GM18507 (cell line): ENCODE data around the gene SAMD4A.
"Not testable (repeated sequence)": the region's sequence is repeated elsewhere in the genome, so short reads cannot be mapped to it uniquely, and the experiment has no call there.

Experiments
- DNase-seq: peaks from one replicate; pipeline ENCODE4 v3.0.0; 2011; ENCODE audit warnings: low read depth; ENCODE audit not compliant: insufficient read length; ENCODE audit errors: extremely low spot score
- FAIRE-seq: peaks from 2 replicates; lab custom pipeline; 2011; peaks lifted over from hg19 to GRCh38; lab: Jason Lieb, UNC

SAMD4A gene

DNA sequence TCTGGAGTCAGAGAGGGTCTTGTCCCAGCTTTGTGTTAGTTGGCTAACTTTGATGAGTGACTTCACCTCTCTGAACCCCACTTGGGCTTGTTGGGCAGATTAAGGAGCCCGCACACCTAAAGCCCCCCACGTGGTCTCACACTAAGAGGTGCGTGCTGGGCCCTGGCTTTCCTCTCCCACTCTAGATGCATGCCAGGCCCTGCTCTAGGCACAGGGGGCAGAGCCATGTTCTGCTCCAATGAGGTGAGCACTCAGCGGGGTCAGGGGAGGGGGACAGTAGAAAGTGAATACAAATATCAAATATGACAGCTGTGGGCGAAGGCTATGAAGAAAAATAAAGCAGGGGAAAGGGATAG lies 216.7 kb downstream of the SAMD4A start:
- FAIRE-seq = no peak
- no peak for DNase-seq

DNA sequence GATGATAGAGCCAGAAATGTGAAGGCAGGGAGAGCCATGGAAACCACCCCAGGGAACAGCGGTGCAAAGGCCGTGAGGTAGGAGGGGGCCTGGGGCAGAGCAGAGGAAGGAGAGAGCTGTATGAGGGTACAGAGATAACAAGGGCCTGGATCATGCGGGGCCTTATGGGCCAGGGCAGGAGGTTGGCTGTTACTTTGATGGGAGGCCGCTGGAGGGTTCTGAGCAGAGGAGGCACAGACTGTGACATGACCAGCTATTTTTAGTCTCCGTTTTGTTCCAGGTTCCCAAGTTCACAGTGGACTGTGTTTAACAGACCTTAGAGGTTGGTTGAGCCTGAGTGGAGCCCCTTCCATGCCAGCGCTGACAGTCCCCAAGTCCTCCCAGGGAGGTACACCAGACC lies 217.1 kb downstream of the SAMD4A start:
- no peak for FAIRE-seq
- DNase-seq = no peak

DNA sequence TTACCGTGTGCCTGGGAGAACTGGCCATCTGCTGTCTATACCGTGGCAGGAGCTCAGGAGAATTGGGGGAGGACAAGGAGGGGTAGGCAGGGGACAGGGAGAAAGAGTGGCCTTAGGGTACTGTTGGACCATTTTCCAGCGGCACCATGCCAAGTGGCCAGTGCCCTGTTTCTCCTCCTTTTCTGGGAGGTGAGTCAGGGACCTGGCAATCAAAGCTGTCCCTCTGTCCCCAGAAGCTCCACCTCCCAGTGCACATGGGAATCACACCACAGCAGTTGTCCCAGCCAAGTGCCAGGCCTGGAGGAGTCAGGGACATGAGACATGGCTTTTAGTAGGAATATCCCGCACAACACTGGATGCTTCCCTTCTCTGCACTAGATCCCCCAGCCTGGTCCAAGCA lies 217.7 kb downstream of the SAMD4A start:
- FAIRE-seq = no peak
- DNase-seq = no peak

DNA sequence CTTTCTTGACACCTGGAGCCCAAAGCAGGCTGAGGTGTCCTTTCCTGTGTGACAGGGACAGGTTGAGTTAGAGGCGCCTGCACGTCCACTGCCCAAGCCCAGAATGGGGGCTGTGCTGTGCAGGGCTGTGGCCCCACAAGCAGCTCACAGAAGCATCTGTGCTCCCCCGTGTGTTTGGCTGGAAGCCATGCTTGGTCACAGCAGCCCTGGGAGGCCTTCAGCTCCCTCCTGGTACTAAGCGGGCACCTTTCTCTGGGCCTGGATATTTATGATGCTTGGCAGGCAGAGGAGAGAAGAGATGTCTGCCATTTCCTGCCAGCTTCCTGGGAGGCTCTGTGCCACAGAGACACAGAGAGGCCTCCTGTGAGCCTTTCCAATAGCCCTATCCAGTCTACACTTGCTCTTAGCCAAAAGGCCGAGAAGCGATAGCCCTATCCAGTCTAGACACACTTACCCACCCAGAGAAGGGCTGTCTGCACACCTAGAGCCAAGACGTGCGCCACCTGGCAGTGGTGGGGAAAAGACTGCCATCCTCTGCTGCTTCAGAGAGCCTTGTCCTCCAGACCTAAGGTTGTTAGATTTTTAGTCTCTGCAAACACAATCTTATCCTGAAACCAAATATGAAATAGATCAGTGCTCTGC lies 218.3 kb downstream of the SAMD4A start:
- no peak for FAIRE-seq
- DNase-seq = no peak

DNA sequence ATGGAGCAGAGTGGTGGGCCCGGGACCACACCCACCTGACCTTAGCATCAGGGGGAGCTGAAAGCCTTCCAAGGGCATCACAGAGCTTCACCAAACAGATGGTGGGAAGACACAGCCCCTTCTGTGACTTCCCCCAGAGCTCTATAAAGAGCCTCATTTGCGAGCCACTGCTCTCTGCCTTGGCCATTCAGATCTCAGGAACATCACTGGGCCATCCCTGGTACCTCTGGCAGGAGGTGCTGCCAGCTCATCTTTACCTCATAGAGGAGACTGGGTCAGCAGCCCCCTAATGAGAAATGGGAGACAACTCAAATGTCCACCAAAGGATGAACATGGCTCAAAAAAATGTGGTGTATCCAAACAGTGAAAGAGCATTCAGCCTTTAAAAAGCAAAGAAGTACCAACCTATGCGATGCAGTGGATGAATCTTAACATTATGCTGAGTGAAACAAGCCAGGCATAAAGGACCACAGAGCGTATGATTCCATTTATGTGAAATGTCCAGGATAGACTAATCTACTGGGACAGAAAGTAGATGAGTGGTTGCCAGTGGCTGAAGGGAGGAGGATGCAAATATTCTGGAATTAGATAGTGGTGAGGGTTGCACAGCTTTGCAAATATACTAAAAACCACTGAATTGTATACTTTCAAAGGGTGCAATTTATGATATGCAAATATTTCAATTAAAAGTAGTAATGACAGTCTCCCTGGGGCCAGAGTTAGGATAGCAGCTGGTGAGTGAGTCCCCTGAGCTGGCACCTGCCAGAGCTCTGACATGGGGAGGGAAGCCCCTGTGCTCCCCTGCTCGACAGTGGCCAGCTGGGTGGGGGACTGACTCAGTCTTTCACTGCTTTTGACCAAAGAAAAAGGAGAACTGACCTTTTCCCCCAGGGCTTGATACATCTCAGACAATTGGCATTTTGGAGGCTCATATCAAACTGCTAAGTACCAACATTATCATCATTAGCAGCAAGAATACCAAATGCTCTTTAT lies 219.1 kb downstream of the SAMD4A start:
- DNase-seq = no peak
- FAIRE-seq = no peak

DNA sequence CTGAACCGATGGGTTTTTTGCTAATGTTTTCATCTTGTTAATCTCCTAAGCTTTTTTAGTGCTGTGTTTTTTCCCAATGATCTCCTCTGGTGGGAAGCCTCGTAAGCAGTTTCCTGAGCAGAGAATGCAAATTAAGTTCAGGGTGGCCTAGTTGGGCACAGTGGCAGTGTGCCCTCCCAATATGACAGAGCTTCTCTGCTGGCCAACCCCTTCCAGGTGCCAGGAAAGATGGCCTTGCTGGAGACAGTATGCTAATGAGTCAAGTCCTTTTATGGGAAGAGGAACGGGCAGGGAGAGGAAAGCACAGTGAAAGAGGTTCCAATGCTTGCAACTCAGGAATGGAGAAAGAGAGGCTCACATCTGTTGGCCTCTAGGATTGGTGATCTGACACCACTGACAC lies 219.9 kb downstream of the SAMD4A start:
- DNase-seq = no peak

DNA sequence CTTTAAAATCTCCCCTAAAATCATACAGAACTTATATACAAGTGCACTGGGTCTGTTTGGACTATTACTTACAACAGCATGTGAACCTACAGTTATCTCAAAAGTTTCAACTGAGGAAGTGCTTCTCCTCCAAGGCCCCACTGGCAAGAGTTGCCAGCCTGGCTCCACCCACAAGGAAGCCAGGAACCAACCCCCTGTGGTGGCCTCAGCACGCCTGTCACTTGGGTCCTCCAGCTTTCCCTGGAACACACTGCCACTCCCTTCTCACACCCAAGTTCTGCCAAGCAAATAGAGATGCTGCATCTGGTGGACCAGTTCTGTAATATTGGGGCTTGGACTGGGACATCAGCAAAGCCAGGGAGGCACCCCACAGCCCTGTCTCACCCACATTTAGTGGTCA lies 220.3 kb downstream of the SAMD4A start:
- FAIRE-seq (no peak), DNase-seq (no peak)

More for the DNA sequence above, 219.9 kb downstream of the SAMD4A start:
- FAIRE-seq = no peak

DNA sequence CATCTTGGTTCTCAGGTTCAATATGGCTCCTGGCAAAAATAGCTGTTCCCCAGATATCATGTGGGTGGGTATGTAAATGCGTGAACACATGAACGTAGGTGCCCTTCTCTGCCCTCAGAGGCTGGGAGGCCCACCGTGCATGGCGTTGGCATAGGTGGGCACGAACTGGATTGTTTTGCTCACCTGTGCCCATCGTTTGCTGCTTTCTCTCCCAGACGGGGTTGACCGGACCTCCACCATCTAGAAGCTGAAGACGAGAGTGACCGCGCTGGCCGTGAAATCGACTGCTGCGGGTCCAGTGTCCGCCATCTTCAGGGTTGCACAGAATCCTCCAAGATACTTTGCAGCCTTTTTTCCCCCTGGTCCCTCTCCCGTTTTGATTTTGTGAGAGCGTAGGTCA lies 221.8 kb downstream of the SAMD4A start:
- FAIRE-seq = no peak
- DNase-seq = no peak

DNA sequence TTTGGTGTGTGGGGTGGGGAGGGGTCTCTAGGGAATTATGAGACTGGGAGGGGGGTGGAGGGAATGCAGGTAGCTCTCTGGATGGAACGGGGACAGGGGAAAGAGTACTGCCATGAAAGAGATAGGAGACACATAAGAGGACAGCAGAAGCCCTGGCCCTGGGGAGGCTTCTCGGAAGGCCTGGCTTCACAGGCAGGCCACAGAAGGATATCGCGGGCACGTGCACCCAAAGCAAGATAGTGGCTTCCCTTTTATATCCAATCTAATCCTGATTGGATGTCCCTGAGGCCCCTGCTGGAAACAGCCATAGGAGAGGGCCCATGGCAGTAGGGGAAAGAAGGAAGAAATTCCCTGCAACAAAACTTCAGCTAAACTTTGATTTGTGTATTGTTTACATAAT lies 222.2 kb downstream of the SAMD4A start:
- DNase-seq (no peak), FAIRE-seq (no peak)

DNA sequence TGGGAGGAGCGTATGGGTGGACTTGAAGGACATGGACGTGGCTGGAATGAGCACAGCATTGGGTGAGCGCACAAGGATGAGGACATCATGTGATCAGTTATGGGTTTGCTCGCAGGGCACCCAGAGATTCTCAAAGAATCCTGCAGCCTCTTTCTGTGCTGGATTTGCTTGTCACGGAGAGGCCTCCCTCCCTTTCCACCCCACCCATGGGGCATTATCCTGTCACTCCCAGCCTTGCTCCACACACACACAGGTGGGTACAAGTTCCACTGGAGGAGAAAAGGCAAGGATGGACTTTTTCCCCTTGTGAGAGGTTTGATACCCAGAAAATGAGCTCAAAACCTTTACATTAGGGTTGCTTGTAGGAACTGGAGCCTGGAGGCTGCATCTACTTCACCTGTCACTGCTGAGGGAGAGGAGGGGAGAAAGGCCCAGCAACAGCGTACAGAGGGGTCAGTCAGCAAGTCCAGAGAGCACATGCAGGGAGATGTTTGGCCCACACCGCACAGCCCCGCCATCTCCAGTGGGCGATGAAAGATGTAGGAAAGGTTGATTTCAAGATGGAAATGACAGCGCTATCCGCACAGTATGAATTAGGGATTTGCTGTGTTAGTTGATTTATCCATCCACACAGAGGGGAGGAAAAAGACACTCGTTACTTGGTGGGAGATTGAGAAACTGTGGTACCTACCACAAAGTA lies 223.0 kb downstream of the SAMD4A start:
- DNase-seq (no peak), FAIRE-seq (no peak)

DNA sequence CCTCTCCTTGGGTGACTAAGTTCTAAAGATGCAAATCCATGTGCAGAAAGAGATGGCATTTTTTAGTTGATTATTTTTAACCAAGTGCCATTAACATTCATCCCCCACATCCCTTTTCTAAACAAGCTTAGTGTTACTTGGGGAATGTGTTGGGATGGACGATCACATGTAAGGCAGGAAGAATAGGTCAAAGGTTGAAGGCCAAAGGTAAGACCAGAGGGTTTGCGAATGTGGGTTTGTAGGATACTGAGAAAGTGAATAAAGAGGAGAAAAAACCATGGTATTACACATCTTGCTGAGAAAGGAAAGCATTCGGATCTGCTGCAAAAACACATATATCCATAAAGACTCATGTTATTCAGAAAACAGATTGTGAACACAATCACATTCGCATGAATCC lies 224.1 kb downstream of the SAMD4A start:
- FAIRE-seq (no peak), DNase-seq (no peak)

DNA sequence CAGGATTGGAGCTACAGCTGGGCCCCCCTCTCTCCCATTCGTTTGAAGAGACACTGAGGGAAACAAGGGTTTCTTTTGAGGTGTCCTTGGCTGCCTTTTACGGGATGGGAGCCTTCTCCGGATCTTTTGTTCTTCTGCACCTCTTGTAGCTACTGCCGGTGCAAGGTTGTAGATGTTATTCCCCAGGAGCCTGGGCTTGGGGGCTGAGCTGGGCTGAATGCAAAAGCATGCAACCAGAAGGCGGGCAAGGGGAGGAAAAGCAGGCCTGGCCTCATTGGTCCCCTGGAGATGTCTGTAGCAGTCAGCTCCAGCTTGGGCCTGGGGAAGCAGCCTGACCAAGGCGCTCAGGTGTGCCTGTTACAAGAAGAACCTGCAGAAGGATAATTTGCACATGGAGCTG lies 225.4 kb downstream of the SAMD4A start:
- FAIRE-seq (no peak), DNase-seq (no peak)

DNA sequence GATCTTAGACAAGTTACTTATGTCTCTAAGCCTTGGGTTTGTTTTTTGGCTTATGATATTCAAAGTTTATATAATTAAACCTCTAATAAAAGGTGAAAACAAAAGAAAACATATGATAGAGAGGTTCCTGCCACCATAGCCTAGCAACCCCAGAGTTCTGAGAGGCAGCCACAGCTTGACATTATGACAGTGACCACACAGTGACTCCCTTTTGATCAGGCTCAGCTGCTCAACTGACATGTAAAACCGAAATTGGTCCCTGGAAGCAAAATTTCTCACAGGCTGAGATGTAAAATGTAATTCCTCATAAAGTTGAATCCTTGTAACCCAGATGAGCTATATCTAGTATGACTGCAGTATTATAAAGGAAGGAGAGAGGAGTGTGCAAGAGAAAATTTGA lies 227.2 kb downstream of the SAMD4A start:
- DNase-seq (no peak), FAIRE-seq (no peak)

DNA sequence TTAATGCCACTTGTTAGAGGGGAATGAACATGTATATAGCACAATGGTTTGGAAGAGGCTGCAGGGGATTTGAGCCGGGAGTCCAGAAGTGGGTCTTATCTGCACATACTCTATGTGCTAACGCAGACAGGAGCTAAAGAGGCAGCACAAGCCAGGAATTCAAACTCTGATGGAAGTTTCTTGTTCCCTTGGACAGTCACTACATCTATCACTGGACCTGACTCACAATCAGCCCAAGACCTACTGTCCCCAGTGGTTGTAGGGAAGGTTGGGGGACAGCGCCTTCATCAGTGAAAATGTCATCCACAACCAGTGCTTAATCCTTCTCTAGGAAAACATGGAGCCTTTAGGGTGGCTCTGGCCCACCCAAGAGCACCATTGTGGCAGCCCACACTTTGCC lies 227.9 kb downstream of the SAMD4A start:
- no peak for FAIRE-seq
- DNase-seq = no peak

DNA sequence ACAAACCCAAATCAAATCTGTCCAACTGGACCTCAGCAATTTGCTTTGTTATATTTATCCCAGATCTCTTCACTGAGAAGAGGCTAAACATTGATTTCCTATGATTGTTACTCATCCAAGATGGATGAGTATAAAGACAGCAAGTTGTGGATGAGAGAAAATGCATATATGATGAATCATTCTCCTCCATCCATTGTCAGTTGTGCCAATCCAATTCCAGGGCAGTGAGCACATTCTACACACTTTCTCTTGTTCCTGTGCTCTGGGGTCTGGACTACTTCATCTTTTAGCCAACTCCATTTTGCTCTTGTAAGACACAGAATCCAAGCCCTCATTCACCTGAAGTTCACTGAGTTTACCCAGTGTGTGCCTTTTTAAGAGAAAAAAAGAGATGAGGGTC lies 230.0 kb downstream of the SAMD4A start:
- DNase-seq = no peak
- no peak for FAIRE-seq

DNA sequence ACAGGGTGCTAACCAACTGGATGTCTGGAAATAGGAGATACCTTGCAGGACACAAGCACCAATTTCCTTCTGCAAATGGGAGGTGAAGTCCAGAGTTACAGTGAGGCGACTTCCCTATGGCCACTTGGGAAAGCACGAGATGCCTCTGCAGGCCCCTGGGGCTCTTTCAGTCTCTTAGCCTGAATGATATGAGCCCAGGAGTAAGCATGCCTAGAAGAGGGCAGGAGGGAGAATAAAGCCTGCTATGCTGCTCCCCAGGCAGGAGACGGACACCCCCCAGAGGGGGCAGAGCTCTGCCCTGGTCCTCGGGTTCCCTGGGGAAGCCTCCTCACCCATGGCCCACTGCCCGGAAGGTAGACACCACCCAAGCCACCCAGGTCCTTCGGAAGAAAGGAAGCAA lies 230.6 kb downstream of the SAMD4A start:
- DNase-seq (no peak), FAIRE-seq (no peak)

DNA sequence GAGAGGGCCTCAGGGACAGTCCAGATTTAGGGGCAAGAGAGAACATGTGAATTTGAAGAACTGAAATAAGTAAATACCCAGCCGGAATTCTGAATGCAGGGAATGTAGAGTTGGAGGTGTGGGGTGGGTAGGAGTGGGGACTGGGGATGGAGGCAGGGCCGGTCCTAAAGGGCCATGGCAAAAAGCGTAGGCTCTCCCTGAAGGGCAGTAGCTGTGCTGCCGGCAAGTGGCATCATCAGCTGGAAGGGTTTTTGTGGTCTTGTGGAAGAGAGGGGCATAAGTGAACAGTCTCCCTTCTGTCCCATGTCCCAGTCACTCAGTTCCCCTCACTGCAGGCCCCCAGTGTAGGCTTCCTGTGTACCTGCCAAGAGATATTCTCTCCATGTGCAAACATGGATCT lies 231.1 kb downstream of the SAMD4A start:
- FAIRE-seq (no peak), DNase-seq (no peak)

DNA sequence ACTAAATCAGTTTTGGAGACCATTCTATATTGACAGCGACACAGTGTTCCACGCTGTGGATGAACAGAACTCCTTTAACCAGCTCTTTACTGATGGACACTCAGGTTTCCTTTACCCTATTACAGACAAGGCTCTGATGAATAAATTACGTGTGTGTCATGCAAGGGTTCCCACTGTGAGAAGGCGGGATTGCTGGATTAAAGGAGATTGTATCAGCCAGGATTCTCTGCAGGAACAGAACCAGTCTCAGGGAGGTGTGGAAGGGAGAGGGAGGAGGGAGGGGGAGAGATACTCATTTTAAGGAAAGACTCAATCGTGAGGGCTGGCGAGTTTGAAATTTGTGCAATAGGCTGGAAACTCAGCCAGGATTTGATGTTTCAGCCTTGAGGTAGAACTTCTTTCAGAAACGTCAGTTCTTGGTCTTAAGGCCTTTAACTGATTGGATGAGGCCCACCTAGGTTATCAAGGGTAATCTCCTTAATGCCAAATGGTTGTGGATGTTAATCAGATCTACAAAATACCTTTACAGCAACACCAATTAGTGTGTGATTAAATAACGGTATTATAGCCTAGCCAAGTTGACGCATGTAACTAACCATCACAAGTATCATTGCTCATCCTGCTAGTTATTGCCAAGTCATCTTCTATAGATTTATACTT lies 231.7 kb downstream of the SAMD4A start:
- FAIRE-seq = no peak
- no peak for DNase-seq

DNA sequence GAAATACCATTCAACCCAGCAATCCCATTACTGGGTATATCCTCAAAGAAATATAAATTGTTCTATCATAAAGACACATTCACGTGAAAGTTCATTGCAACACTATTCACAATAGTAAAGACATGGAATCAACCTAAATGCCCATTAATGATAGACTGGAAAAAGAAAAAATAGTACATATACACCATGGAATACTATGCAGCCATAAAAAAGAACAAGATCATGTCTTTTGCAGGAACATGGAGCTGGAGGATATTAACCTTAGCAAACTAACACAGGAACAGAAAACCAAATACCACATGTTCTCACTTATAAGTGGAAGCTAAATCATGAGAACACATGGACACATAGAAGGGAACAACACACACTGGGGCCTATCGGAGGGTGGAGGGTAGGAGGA lies 234.6 kb downstream of the SAMD4A start:
- FAIRE-seq, DNase-seq: not testable (repeated sequence)

DNA sequence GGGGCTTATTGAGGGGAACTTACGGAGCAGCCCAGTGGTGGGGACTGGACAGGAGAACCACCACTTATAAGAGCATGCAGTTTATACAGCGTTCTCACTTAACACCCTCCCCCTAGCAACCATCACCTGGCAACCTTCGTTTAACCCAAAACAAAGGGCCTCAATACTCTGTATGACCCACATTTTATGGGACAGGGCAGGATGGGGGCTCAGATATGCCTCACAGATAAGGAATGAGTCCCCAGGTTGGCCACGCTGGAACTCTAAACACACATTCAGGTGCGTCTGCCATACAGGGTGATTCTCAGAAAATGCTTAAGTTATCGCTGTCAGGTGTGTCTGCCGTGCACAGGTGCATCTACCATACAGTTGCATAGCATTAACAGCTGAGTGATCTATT lies 236.5 kb downstream of the SAMD4A start:
- no peak for DNase-seq
- no peak for FAIRE-seq
